GM23338 (cell line): ENCODE measurements around the gene CD48. TPM values are rescaled to one million over a fixed set of nuclear protein-coding genes. Genes with fewer than 3 reads are reported as not detected.

Experiments
- ATAC-seq: fragments of 200-7000 bp; cut with Tn5 transposase; 3 replicates; pipeline ENCODE4 v1.9.1; 2020
- DNase-seq: peaks from one replicate; pipeline ENCODE4 v3.0.0-alpha.2; 2015; ENCODE audit warnings: low spot score
- H2AFZ ChIP-seq: fragments of 200-600 bp; sonication (generic); 2 replicates; pipeline ENCODE4 v1.8.0; 2016; ENCODE audit warnings: antibody characterized with exemption, mild to moderate bottlenecking, moderate library complexity
- H3F3A ChIP-seq: fragments of 200-600 bp; sonication (generic); replicated peaks from 2 replicates; pipeline ENCODE4 v1.8.0; 2017; ENCODE audit warnings: antibody characterized with exemption, mixed run types, low read depth
- H3K27ac ChIP-seq: fragments of 200-600 bp; sonication (generic); 2 replicates; pipeline ENCODE4 v1.6.1; 2016; ENCODE audit warnings: low read depth
- H3K27me3 ChIP-seq: fragments of 200-600 bp; sonication (generic); 2 replicates; pipeline ENCODE4 v1.8.0; 2016; ENCODE audit warnings: mild to moderate bottlenecking, mixed run types, moderate library complexity; ENCODE audit not compliant: insufficient read depth
- H3K36me3 ChIP-seq: fragments of 200-600 bp; sonication (generic); 2 replicates; pipeline ENCODE4 v1.8.0; 2016; ENCODE audit warnings: mild to moderate bottlenecking; ENCODE audit not compliant: insufficient read depth
- H3K4me1 ChIP-seq: fragments of 200-600 bp; sonication (generic); 2 replicates; pipeline ENCODE4 v1.8.0; 2016; ENCODE audit warnings: mild to moderate bottlenecking, moderate library complexity; ENCODE audit not compliant: insufficient read depth
- H3K4me2 ChIP-seq: fragments of 200-600 bp; sonication (generic); 2 replicates; pipeline ENCODE4 v1.7.1; 2017; ENCODE audit warnings: mixed run types
- H3K4me3 ChIP-seq: fragments of 200-600 bp; sonication (generic); 2 replicates; pipeline ENCODE4 v1.6.1; 2016; ENCODE audit warnings: mixed run types
- H3K79me2 ChIP-seq: fragments of 200-600 bp; sonication (generic); replicated peaks from 2 replicates; pipeline ENCODE4 v1.8.0; 2017; ENCODE audit warnings: mild to moderate bottlenecking; ENCODE audit not compliant: insufficient read depth
- H3K9me2 ChIP-seq: fragments of 200-600 bp; sonication (generic); 2 replicates; pipeline ENCODE4 v1.8.0; 2017; ENCODE audit not compliant: insufficient read depth
- H4K20me1 ChIP-seq: fragments of 200-600 bp; sonication (generic); replicated peaks from 2 replicates; pipeline ENCODE4 v1.8.0; 2017; ENCODE audit warnings: mild to moderate bottlenecking; ENCODE audit not compliant: insufficient read depth
- H3K27ac Mint-ChIP-seq: 2 replicates; pipeline ENCODE4 v1.8.0; 2020; ENCODE audit warnings: inconsistent platforms, mild to moderate bottlenecking, moderate library complexity, mixed read lengths
- H3K27me3 Mint-ChIP-seq: 3 replicates; pipeline ENCODE4 v1.8.0; 2022; ENCODE audit warnings: low read depth, mild to moderate bottlenecking, moderate library complexity, mixed read lengths, inconsistent platforms; ENCODE audit not compliant: insufficient read depth, poor library complexity
- H3K36me3 Mint-ChIP-seq: 3 replicates; pipeline ENCODE4 v1.8.0; 2021; ENCODE audit warnings: low read depth, mild to moderate bottlenecking, inconsistent platforms, moderate library complexity, mixed read lengths
- H3K4me1 Mint-ChIP-seq: 3 replicates; pipeline ENCODE4 v1.8.0; 2020; ENCODE audit warnings: mild to moderate bottlenecking, inconsistent platforms, mixed read lengths
- H3K4me3 Mint-ChIP-seq: 3 replicates; pipeline ENCODE4 v1.8.0; 2021; ENCODE audit warnings: moderate library complexity, mild to moderate bottlenecking, inconsistent platforms, mixed read lengths
- H3K9me3 Mint-ChIP-seq: 3 replicates; pipeline ENCODE4 v1.8.0; 2020; ENCODE audit warnings: moderate library complexity, mild to moderate bottlenecking, inconsistent platforms, mixed read lengths
- CREB1 ChIP-seq: fragments of 250-450 bp; sonication (Bioruptor Pico); IDR thresholded peaks from 2 replicates; pipeline ENCODE4 v1.5.0; 2020; ENCODE audit warnings: low read depth, mild to moderate bottlenecking, moderate library complexity
- EZH2 ChIP-seq: fragments of 200-600 bp; sonication (generic); IDR thresholded peaks from one replicate; pipeline ENCODE4 v1.8.0; 2017; ENCODE audit warnings: antibody characterized with exemption, mild to moderate bottlenecking, low read depth; ENCODE audit not compliant: unreplicated experiment
- JUNB ChIP-seq: IDR thresholded peaks from one replicate; pipeline ENCODE4 v1.6.1; 2016; ENCODE audit warnings: antibody characterized with exemption; ENCODE audit not compliant: unreplicated experiment
- POLR2AphosphoS5 ChIP-seq: IDR thresholded peaks from 2 replicates; pipeline ENCODE4 v1.6.1; 2016; ENCODE audit warnings: antibody characterized with exemption, low read depth
- STAT1 ChIP-seq: IDR thresholded peaks from one replicate; pipeline ENCODE4 v1.6.1; 2016; ENCODE audit warnings: antibody characterized with exemption; ENCODE audit not compliant: unreplicated experiment
- ZNF331 ChIP-seq: fragments of 250-450 bp; sonication (Bioruptor Pico); IDR thresholded peaks from 2 replicates; pipeline ENCODE4 v1.5.0; 2020; ENCODE audit warnings: low read depth, mild to moderate bottlenecking, moderate library complexity
- polyA plus RNA-seq: library from polyadenylated mRNA; unstranded; fragments of >200 nt; fragmentation: Nextera tagmentation; extraction: Ambion mirVana; gene quantifications from 2 replicates; pipeline ENCODE4 v1.2.1, GENCODE V29; 2016
- total RNA-seq: library from RNA; depleted of rRNA; stranded (reverse); fragments of >200 nt; shearing (Covaris generic); gene quantifications from 2 replicates; pipeline ENCODE4 v1.2.3, GENCODE V29; 2014
- TF ChIP-seq, protein P1 (sequence below): IDR thresholded peaks from 2 replicates; pipeline ENCODE4 v1.6.1; 2016; ENCODE audit warnings: antibody characterized with exemption
- TF ChIP-seq, protein P2 (sequence below), 2 experiments: fragments of 200-600 bp in 1 of 2; sonication (generic) in 1 of 2; conservative IDR thresholded peaks; 2 replicates each; pipeline versions ENCODE4 v1.5.1 to v1.6.1; 2016 to 2017; ENCODE audit warnings: antibody characterized with exemption in 2 of 2, low read depth in 2 of 2, mild to moderate bottlenecking in 2 of 2, moderate library complexity in 1 of 2

CD48 gene
- total and polyA plus RNA-seq, 2 experiments from 2014 or later = 0.34 to 0.45 TPM

DNA sequence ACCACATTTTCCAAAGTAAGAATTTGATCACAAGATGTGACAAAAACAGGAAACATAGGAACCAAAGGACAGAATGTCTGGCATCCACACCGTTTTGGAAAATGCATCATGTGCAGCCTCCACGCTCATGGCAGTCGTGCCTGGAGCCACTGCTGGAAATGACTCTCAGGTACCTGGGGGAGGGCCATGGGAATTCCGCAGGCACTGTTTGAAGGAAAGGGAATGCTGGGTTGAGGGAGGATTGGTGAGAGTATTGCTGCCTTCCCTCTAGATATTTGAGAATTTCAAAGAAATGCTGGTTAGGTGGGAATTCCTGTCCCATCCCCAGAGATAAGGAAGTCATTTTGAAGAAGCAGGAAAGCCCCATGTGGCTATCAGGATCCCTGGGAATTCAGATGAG is 75.5 kb downstream of the CD48 start:
- H2AFZ ChIP-seq = peak overlapping the region; percentile 87
- H3K9me3 Mint-ChIP-seq = no peaks in the 10 kb centered on the region
- peaks cover 9% of the 10 kb centered on the region for H3K4me1 ChIP-seq
- no peak overlapping the region for H3K27ac Mint-ChIP-seq
- H3K79me2 ChIP-seq = no peaks in the 10 kb centered on the region
- H3K36me3 ChIP-seq = no peaks in the 10 kb centered on the region
- no peaks in the 10 kb centered on the region for H4K20me1 ChIP-seq
- peaks cover 5% of the 10 kb centered on the region for H3K27me3 Mint-ChIP-seq
- no peak overlapping the region for H3K4me2 ChIP-seq
- DNase-seq (no peak), ATAC-seq (no peak)
- no peak overlapping the region for H3K27ac ChIP-seq
- no peaks in the 10 kb centered on the region for H3K36me3 Mint-ChIP-seq
- H3K27me3 ChIP-seq = no peaks in the 10 kb centered on the region
- H3K4me3 ChIP-seq = no peak overlapping the region
- H3F3A ChIP-seq = no peaks in the 10 kb centered on the region
- H3K4me1 Mint-ChIP-seq = peaks cover 20% of the 10 kb centered on the region
- H3K4me3 Mint-ChIP-seq = no peak overlapping the region
- TF ChIP-seq POLR2AphosphoS5 (no peak), ZNF331 (no peak), JUNB (no peak)
- H3K9me2 ChIP-seq = peaks cover 13% of the 10 kb centered on the region; the same call in 1 of the 2 replicates

DNA sequence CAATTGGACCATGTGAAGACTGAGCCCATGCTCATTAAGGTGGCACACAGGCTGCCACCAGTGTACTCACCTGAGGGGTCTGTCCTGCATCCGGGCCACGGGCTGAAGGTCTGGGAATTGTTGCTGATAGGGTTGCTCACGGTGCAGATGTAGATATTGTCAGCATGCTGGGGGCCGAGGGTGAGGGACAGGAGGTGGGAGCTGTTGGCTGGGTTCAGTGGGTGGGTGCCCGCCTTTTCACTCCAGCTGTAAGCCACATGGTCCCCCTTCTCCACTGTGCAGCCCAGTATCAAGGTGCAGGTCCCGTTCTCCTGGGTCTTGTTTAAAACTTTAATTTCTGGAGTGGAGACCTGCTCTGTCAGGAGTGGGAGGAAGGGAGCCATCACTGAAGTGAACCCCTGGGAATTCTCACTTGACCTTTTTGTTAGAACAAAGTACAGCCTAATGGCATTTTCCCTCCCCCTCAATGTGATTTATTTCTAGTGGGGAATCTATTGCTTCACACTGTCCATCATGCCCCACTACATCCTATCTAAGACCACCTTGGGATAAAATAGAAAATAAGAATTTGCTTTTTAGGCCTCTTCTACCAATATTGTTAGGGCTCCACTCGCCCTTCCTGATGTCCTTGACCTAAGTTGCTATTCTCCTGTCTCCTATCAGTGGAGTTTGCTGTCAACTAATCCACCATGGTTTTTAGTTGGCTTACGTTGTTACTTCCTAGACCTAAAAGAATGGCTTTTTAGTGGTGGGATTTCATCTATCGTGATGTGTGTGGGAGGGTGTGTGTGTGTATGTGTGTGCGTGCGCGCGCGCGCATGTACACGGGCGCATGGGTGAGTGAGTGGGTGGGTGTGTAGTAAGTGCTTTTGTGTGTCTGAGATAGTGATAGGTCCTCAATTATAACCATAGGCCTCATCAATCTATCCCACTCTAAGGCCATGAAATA is 76.8 kb downstream of the CD48 start:
- H3K4me3 Mint-ChIP-seq = no peak overlapping the region
- H3K27me3 Mint-ChIP-seq = peaks cover 4% of the 10 kb centered on the region
- H3K36me3 Mint-ChIP-seq = no peaks in the 10 kb centered on the region
- Histone ChIP-seq H3K27ac (no peak overlapping the region), H3K4me3 (no peak overlapping the region), H3K79me2 (no peaks in the 10 kb centered on the region), H3K4me1 (peaks cover 9% of the 10 kb centered on the region), H3K27me3 (no peaks in the 10 kb centered on the region), H3K4me2 (no peak overlapping the region), H4K20me1 (no peaks in the 10 kb centered on the region), H3K9me2 (peaks cover 13% of the 10 kb centered on the region; the same call in 1 of the 2 replicates), H3F3A (no peaks in the 10 kb centered on the region), H3K36me3 (no peaks in the 10 kb centered on the region), H2AFZ (no peak overlapping the region)
- H3K9me3 Mint-ChIP-seq = no peaks in the 10 kb centered on the region
- ATAC-seq = no peak
- DNase-seq = no peak
- TF ChIP-seq POLR2AphosphoS5 = no peak
- TF ChIP-seq EZH2 = no peak
- no peak for TF ChIP-seq JUNB
- no peak for TF ChIP-seq STAT1
- TF ChIP-seq, protein P1, sequence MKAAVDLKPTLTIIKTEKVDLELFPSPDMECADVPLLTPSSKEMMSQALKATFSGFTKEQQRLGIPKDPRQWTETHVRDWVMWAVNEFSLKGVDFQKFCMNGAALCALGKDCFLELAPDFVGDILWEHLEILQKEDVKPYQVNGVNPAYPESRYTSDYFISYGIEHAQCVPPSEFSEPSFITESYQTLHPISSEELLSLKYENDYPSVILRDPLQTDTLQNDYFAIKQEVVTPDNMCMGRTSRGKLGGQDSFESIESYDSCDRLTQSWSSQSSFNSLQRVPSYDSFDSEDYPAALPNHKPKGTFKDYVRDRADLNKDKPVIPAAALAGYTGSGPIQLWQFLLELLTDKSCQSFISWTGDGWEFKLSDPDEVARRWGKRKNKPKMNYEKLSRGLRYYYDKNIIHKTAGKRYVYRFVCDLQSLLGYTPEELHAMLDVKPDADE = no peak
- TF ChIP-seq, protein P2, sequence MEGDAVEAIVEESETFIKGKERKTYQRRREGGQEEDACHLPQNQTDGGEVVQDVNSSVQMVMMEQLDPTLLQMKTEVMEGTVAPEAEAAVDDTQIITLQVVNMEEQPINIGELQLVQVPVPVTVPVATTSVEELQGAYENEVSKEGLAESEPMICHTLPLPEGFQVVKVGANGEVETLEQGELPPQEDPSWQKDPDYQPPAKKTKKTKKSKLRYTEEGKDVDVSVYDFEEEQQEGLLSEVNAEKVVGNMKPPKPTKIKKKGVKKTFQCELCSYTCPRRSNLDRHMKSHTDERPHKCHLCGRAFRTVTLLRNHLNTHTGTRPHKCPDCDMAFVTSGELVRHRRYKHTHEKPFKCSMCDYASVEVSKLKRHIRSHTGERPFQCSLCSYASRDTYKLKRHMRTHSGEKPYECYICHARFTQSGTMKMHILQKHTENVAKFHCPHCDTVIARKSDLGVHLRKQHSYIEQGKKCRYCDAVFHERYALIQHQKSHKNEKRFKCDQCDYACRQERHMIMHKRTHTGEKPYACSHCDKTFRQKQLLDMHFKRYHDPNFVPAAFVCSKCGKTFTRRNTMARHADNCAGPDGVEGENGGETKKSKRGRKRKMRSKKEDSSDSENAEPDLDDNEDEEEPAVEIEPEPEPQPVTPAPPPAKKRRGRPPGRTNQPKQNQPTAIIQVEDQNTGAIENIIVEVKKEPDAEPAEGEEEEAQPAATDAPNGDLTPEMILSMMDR (conservative IDR thresholded peaks at IDR 0.05; ENCODE audit: low read depth in 2 of 2) = no peak
- TF ChIP-seq CREB1 (CRISPR knock-in tag) = no peak
- no peak overlapping the region for H3K27ac Mint-ChIP-seq
- H3K4me1 Mint-ChIP-seq = peaks cover 20% of the 10 kb centered on the region
